ENCODE measurements around the gene CXCR5.

Gene CXCR5

GRCh38 chr11:118909619-118910308 is 26.1 kb downstream of the CXCR5 start:
- H3K4me1 ChIP-seq (ENCODE audit: control insufficient read depth, insufficient read depth, low read length) = peaks cover 64% of the 10 kb centered on the region

GRCh38 chr11:118910309-118911112 is 26.8 kb downstream of the CXCR5 start:
- peak overlapping the region; percentile 57 for H3K4me3 ChIP-seq (ENCODE audit: low read depth, low read length)
- no peaks in the 10 kb centered on the region; the same call in 1 of the 2 replicates for H3K27me3 ChIP-seq (ENCODE audit: control insufficient read depth, insufficient read depth, low read length)
- peaks cover 71% of the 10 kb centered on the region for H3K4me1 ChIP-seq (ENCODE audit: control insufficient read depth, insufficient read depth, low read length)
- peak overlapping the region; percentile 93 for H3K9ac ChIP-seq (ENCODE audit: low read length)
- peak overlapping the region; percentile 94 for H3K27ac ChIP-seq (ENCODE audit: low read depth, low read length)
- peaks cover 21% of the 10 kb centered on the region for H3K36me3 ChIP-seq (ENCODE audit: control insufficient read depth, insufficient read depth, low read length)
- no peaks in the 10 kb centered on the region for H3K9me3 ChIP-seq (ENCODE audit: control insufficient read depth, insufficient read depth, low read depth, low read length)

More at GRCh38 chr11:118909619-118910308, 26.1 kb downstream of the CXCR5 start:
- peak overlapping the region; percentile 57 for H3K4me3 ChIP-seq (ENCODE audit: low read depth, low read length)
- H3K9ac ChIP-seq (ENCODE audit: low read length) = peak overlapping the region; percentile 92
- H3K27ac ChIP-seq (ENCODE audit: low read depth, low read length) = peak overlapping the region; percentile 94
- H3K9me3 ChIP-seq (ENCODE audit: control insufficient read depth, insufficient read depth, low read depth, low read length) = no peaks in the 10 kb centered on the region
- H3K36me3 ChIP-seq (ENCODE audit: control insufficient read depth, insufficient read depth, low read length) = peaks cover 24% of the 10 kb centered on the region
- no peaks in the 10 kb centered on the region for H3K27me3 ChIP-seq (ENCODE audit: control insufficient read depth, insufficient read depth, low read length)

- Histone ChIP-seq H3K4me3 (ENCODE audit: low read depth, low read length) (peak overlapping the region; percentile 43), H3K9me3 (ENCODE audit: control insufficient read depth, insufficient read depth, low read depth, low read length) (no peaks in the 10 kb centered on the region), H3K9ac (ENCODE audit: low read length) (peak overlapping the region; percentile 93), H3K36me3 (ENCODE audit: control insufficient read depth, insufficient read depth, low read length) (peaks cover 15% of the 10 kb centered on the region), H3K27ac (ENCODE audit: low read depth, low read length) (peak overlapping the region; percentile 92), H3K4me1 (ENCODE audit: control insufficient read depth, insufficient read depth, low read length) (peaks cover 79% of the 10 kb centered on the region), H3K27me3 (ENCODE audit: control insufficient read depth, insufficient read depth, low read length) (no peaks in the 10 kb centered on the region; the same call in 1 of the 2 replicates)
Observed at GRCh38 chr11:118911113-118911879, 27.6 kb downstream of the CXCR5 start.

GRCh38 chr11:118911880-118912741 is 28.4 kb downstream of the CXCR5 start:
- no peaks in the 10 kb centered on the region for H3K9me3 ChIP-seq (ENCODE audit: control insufficient read depth, insufficient read depth, low read depth, low read length)
- H3K27me3 ChIP-seq (ENCODE audit: control insufficient read depth, insufficient read depth, low read length) = no peaks in the 10 kb centered on the region; the same call in 1 of the 2 replicates
- H3K4me3 ChIP-seq (ENCODE audit: low read depth, low read length) = peak overlapping the region; percentile 43
- peak overlapping the region; percentile 92 for H3K27ac ChIP-seq (ENCODE audit: low read depth, low read length)
- H3K4me1 ChIP-seq (ENCODE audit: control insufficient read depth, insufficient read depth, low read length) = peaks cover 86% of the 10 kb centered on the region
- H3K36me3 ChIP-seq (ENCODE audit: control insufficient read depth, insufficient read depth, low read length) = peaks cover 8% of the 10 kb centered on the region
- H3K9ac ChIP-seq (ENCODE audit: low read length) = peak overlapping the region; percentile 93

GRCh38 chr11:118912742-118913410 is 29.2 kb downstream of the CXCR5 start:
- H3K36me3 ChIP-seq (ENCODE audit: control insufficient read depth, insufficient read depth, low read length) = peaks cover 4% of the 10 kb centered on the region; the same call in 1 of the 2 replicates
- H3K27me3 ChIP-seq (ENCODE audit: control insufficient read depth, insufficient read depth, low read length) = no peaks in the 10 kb centered on the region; the same call in 1 of the 2 replicates
- H3K4me1 ChIP-seq (ENCODE audit: control insufficient read depth, insufficient read depth, low read length) = peaks cover 86% of the 10 kb centered on the region
- H3K9me3 ChIP-seq (ENCODE audit: control insufficient read depth, insufficient read depth, low read depth, low read length) = no peaks in the 10 kb centered on the region
- H3K4me3 ChIP-seq (ENCODE audit: low read depth, low read length) = peak overlapping the region; percentile 43
- H3K9ac ChIP-seq (ENCODE audit: low read length) = peak overlapping the region; percentile 93
- peak overlapping the region; percentile 92 for H3K27ac ChIP-seq (ENCODE audit: low read depth, low read length)

- Histone ChIP-seq H3K4me1 (ENCODE audit: control insufficient read depth, insufficient read depth, low read length) (peaks cover 85% of the 10 kb centered on the region), H3K9ac (ENCODE audit: low read length) (peak overlapping the region; percentile 93), H3K4me3 (ENCODE audit: low read depth, low read length) (peak overlapping the region; percentile 43; the same call in 1 of the 2 replicates), H3K9me3 (ENCODE audit: control insufficient read depth, insufficient read depth, low read depth, low read length) (no peaks in the 10 kb centered on the region), H3K36me3 (ENCODE audit: control insufficient read depth, insufficient read depth, low read length) (no peaks in the 10 kb centered on the region), H3K27ac (ENCODE audit: low read depth, low read length) (peak overlapping the region; percentile 92; the same call in 1 of the 2 replicates), H3K27me3 (ENCODE audit: control insufficient read depth, insufficient read depth, low read length) (no peaks in the 10 kb centered on the region; the same call in 1 of the 2 replicates)
Observed at GRCh38 chr11:118913411-118914125, 29.9 kb downstream of the CXCR5 start.

GRCh38 chr11:118914178-118914918 is 30.7 kb downstream of the CXCR5 start:
- Histone ChIP-seq H3K4me3 (ENCODE audit: low read depth, low read length) (no peak overlapping the region), H3K4me1 (ENCODE audit: control insufficient read depth, insufficient read depth, low read length) (peaks cover 84% of the 10 kb centered on the region), H3K9ac (ENCODE audit: low read length) (peak overlapping the region; percentile 27), H3K9me3 (ENCODE audit: control insufficient read depth, insufficient read depth, low read depth, low read length) (no peaks in the 10 kb centered on the region), H3K36me3 (ENCODE audit: control insufficient read depth, insufficient read depth, low read length) (no peaks in the 10 kb centered on the region), H3K27ac (ENCODE audit: low read depth, low read length) (0 out of 2 replicates have a peak overlapping the region, but pooled peaks have one; percentile 11), H3K27me3 (ENCODE audit: control insufficient read depth, insufficient read depth, low read length) (no peaks in the 10 kb centered on the region; the same call in 1 of the 2 replicates)

- Histone ChIP-seq H3K36me3 (ENCODE audit: control insufficient read depth, insufficient read depth, low read length) (no peaks in the 10 kb centered on the region), H3K9ac (ENCODE audit: low read length) (no peak overlapping the region)
Observed at GRCh38 chr11:118914987-118915386, 31.3 kb downstream of the CXCR5 start.

GRCh38 chr11:118915396-118915795 is 31.7 kb downstream of the CXCR5 start:
- H3K27ac ChIP-seq (ENCODE audit: low read depth, low read length) = no peak overlapping the region
- H3K36me3 ChIP-seq (ENCODE audit: control insufficient read depth, insufficient read depth, low read length) = no peaks in the 10 kb centered on the region
- H3K9me3 ChIP-seq (ENCODE audit: control insufficient read depth, insufficient read depth, low read depth, low read length) = no peaks in the 10 kb centered on the region
- no peak overlapping the region for H3K4me3 ChIP-seq (ENCODE audit: low read depth, low read length)
- H3K27me3 ChIP-seq (ENCODE audit: control insufficient read depth, insufficient read depth, low read length) = no peaks in the 10 kb centered on the region; the same call in 1 of the 2 replicates
- peaks cover 87% of the 10 kb centered on the region for H3K4me1 ChIP-seq (ENCODE audit: control insufficient read depth, insufficient read depth, low read length)
- no peak overlapping the region for H3K9ac ChIP-seq (ENCODE audit: low read length)

More at GRCh38 chr11:118914987-118915386, 31.3 kb downstream of the CXCR5 start:
- no peaks in the 10 kb centered on the region for H3K9me3 ChIP-seq (ENCODE audit: control insufficient read depth, insufficient read depth, low read depth, low read length)
- no peak overlapping the region for H3K4me3 ChIP-seq (ENCODE audit: low read depth, low read length)
- peaks cover 84% of the 10 kb centered on the region for H3K4me1 ChIP-seq (ENCODE audit: control insufficient read depth, insufficient read depth, low read length)
- H3K27me3 ChIP-seq (ENCODE audit: control insufficient read depth, insufficient read depth, low read length) = no peaks in the 10 kb centered on the region; the same call in 1 of the 2 replicates
- H3K27ac ChIP-seq (ENCODE audit: low read depth, low read length) = no peak overlapping the region
